Tibial nerve (tissue), 4 donors: ENCODE results near the gene ACADS. TPM values are rescaled to one million over a fixed set of nuclear protein-coding genes. Genes with fewer than 3 reads are reported as not detected.

ENCODE experiments used
- DNase-seq, 2 donors: peaks; one replicate each; pipeline ENCODE4 v3.0.0-alpha.2; 2019; ENCODE audit warnings: low spot score in 2 of 2
- H3K27ac ChIP-seq, 4 donors: fragments of 200-600 bp; sonication (generic) in 3 of 4; one replicate each; pipeline ENCODE4 v1.5.1; 2017 to 2019; ENCODE audit warnings: mild to moderate bottlenecking in 1 of 4
- H3K27me3 ChIP-seq, 2 donors: fragments of 200-600 bp; sonication (generic) in 1 of 2; one replicate each; pipeline versions ENCODE4 v1.5.1 to v1.6.0; 2017 to 2019
- H3K36me3 ChIP-seq, 3 donors: fragments of 200-600 bp; sonication (generic); one replicate each; pipeline ENCODE4 v1.5.1; 2018 to 2019
- H3K4me1 ChIP-seq, 4 donors: fragments of 200-600 bp; sonication (generic) in 3 of 4; one replicate each; pipeline ENCODE4 v1.5.1; 2017 to 2019
- H3K4me3 ChIP-seq, 4 donors: fragments of 200-600 bp; sonication (generic) in 3 of 4; one replicate each; pipeline ENCODE4 v1.5.1; 2017 to 2019; ENCODE audit warnings: mild to moderate bottlenecking in 1 of 4, moderate library complexity in 1 of 4
- H3K9me3 ChIP-seq, 4 donors: fragments of 200-600 bp; sonication (generic) in 3 of 4; one replicate each; pipeline ENCODE4 v1.5.1; 2017 to 2019
- EP300 ChIP-seq, 2 donors: sonication (generic); formaldehyde crosslinking; IDR thresholded peaks; one replicate each; pipeline ENCODE4 v1.6.1; 2017; ENCODE audit warnings: antibody characterized with exemption in 2 of 2, mild to moderate bottlenecking in 1 of 2
- POLR2A ChIP-seq, 2 donors: fragments of 450-650 bp; IDR thresholded peaks; one replicate each; pipeline ENCODE4 v1.6.1; 2017; ENCODE audit warnings: antibody characterized with exemption in 2 of 2, mild to moderate bottlenecking in 2 of 2, moderate library complexity in 2 of 2
- WGBS, 2 donors: methylation state at CpG; one replicate each; pipeline ENCODE4 v1.1.5; 2018; 5-methylcytosine and 5-hydroxymethylcytosine counted together
- total RNA-seq, 4 donors: library from RNA; depleted of rRNA; stranded (reverse); fragments of >200 nt; gene quantifications; one replicate each; pipeline ENCODE4 v1.1.0, GENCODE V29; 2016
- TF ChIP-seq, protein P1 (sequence below), 5 experiments: fragments of 200-600 bp in 3 of 5; fragments of 450-650 bp in 2 of 5; sonication (generic) in 3 of 5; IDR thresholded peaks; one replicate each; pipeline ENCODE4 v1.5.1; 2016 to 2019; ENCODE audit warnings: antibody characterized with exemption in 5 of 5, mild to moderate bottlenecking in 3 of 5, moderate library complexity in 2 of 5

Gene ACADS, protein sequence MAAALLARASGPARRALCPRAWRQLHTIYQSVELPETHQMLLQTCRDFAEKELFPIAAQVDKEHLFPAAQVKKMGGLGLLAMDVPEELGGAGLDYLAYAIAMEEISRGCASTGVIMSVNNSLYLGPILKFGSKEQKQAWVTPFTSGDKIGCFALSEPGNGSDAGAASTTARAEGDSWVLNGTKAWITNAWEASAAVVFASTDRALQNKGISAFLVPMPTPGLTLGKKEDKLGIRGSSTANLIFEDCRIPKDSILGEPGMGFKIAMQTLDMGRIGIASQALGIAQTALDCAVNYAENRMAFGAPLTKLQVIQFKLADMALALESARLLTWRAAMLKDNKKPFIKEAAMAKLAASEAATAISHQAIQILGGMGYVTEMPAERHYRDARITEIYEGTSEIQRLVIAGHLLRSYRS
- 10 to 100 TPM; 24.7 to 53.4 (median 34.3) TPM for total RNA-seq

DNA sequence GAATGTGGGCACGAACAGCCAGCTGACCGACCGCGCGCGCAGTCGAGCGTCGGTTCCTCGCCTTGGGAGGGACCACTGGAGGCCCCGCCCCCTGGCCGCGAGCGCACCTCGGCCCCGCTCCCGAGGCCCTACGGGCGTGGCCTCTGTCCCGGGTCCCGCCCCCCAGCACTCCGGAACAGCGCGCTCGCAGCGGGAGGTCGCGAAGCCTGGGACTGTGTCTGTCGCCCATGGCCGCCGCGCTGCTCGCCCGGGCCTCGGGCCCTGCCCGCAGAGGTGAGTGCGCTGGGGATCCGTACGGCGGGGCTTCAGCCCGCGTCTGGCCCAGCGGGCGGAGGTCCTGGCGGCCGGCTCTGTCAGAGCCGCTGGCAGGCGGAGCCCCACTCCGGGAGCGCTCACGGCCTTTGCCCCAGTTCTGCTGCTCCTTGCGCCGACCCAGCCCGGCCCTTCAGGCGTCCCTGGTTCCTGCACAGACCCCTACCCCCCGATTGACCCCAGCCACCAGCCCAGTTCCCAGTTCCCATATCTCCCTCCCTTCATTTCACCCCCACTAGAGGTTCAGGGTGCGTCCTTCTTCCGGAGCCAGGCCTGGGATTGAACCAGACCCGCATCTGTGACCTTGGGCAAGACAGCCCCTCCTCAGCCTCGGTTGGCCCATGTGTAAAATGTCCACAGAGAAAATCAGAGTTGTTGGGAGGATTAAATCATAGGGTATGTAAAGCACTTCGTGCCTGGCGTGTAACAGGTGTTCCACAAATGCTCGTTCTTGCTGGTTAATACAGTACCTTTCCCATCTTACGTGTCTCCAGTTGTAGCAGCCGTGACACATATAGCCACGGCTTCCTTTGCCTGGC is at the start of gene ACADS:
Gene ACADS, plus strand, starts transcription at position 168 of the 851 bp plus-strand sequence. Its CDS starts 60 bp downstream, at position 228.
- Histone ChIP-seq H3K4me3 (peak within 1 kb of the TSS; percentile 62 to 89 (median 70)), H3K4me1 (peaks cover 0 to 16% (median 8%) of the 10 kb centered on the region in 4 donors), H3K27me3 (no peaks in the 10 kb centered on the region), H3K27ac (peak within 1 kb of the TSS; percentile 82 to 91 (median 83)), H3K9me3 (no peaks in the 10 kb centered on the region), H3K36me3 (peaks cover 0 to 61% (median 7%) of the 10 kb centered on the region in 3 donors)
- whole genome bisulfite sequencing, 2 donors: 9 to 11% methylated on average over 45 to 62 of the region's 66 CpGs
- TF ChIP-seq, protein P1, sequence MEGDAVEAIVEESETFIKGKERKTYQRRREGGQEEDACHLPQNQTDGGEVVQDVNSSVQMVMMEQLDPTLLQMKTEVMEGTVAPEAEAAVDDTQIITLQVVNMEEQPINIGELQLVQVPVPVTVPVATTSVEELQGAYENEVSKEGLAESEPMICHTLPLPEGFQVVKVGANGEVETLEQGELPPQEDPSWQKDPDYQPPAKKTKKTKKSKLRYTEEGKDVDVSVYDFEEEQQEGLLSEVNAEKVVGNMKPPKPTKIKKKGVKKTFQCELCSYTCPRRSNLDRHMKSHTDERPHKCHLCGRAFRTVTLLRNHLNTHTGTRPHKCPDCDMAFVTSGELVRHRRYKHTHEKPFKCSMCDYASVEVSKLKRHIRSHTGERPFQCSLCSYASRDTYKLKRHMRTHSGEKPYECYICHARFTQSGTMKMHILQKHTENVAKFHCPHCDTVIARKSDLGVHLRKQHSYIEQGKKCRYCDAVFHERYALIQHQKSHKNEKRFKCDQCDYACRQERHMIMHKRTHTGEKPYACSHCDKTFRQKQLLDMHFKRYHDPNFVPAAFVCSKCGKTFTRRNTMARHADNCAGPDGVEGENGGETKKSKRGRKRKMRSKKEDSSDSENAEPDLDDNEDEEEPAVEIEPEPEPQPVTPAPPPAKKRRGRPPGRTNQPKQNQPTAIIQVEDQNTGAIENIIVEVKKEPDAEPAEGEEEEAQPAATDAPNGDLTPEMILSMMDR (IDR thresholded peaks at IDR 0.05): peak in 1 of 5 experiments; percentile 14
- TF ChIP-seq EP300 (IDR thresholded peaks at IDR 0.05): peak in 1 of 2 donors; percentile 54
- peak in 1 of 2 donors; percentile 51 for TF ChIP-seq POLR2A (IDR thresholded peaks at IDR 0.05)
- DNase-seq: peak; percentile 76 to 83

DNA sequence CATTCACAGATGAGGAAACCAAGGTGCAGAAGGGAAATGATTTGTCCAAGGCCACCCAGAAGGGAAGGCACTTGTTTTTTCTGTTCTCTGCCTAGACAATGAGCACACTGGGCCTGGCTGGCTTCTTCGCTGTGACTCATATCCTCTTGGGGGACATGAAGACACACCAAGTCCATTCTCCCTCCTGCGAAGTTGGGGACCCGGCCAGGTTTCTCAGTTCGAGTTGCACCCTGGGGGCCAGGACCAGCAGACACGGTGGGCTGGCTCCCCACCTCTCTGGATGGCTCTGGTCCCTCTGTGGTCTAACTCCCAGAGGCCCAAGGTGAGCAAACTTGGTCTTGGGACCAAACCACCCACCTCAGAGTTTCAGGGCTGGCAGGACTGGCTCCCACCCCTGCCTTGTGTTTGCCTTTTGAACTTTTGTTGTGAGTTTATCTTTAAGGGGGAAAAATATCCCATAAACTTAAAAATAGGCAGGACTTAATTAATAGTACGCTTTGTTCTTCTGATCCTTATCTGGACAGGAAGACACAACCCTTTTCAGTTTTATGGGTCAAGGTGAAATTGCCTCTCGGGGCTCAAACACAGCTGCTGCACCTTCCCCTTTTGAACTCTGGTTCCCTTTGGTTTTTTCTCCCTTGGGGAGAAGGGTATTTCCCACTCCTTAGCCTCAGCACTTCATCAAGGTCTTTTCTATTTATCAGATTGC is 47.7 kb upstream of the ACADS start:
- Histone ChIP-seq H3K27me3 (no peaks in the 10 kb centered on the region), H3K9me3 (no peaks in the 10 kb centered on the region), H3K4me3 (no peak overlapping the region), H3K4me1 (peaks cover 0 to 8% (median 2%) of the 10 kb centered on the region in 4 donors), H3K27ac (peak overlapping the region in 1 of 4 donors; percentile 8), H3K36me3 (no peaks in the 10 kb centered on the region)
- WGBS, 2 donors: 47 to 50% methylated on average over 6 to 7 of the region's 7 CpGs
- no peak for TF ChIP-seq EP300 (IDR thresholded peaks at IDR 0.05)
- TF ChIP-seq, protein P1 (IDR thresholded peaks at IDR 0.05): no peak
- no peak for TF ChIP-seq POLR2A (IDR thresholded peaks at IDR 0.05)
- DNase-seq: no peak

DNA sequence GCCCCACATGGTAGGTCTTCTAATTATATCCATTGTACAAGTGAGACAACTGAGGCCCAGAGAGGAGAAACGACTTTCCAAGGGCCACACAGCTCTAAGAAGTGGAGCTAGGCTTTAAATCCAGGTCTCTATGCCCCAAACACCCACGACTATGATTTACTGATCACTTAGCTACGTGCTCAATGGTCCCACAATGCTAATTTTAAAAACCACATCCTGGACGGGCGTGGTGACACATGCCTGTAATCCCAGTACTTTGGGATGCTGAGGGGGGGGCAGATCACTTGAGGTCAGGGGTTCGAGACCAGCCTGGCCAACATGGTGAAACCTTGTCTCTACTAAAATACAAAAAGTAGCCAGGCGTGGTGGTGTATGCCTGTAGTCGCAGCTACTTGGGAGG is 47.1 kb upstream of the ACADS start:
- TF ChIP-seq POLR2A (IDR thresholded peaks at IDR 0.05) (no peak), EP300 (IDR thresholded peaks at IDR 0.05) (no peak)
- TF ChIP-seq, protein P1 (IDR thresholded peaks at IDR 0.05): no peak
- WGBS, 2 donors: 60 to 73% methylated on average over 8 of the region's 8 CpGs
- H3K27me3 ChIP-seq: no peaks in the 10 kb centered on the region
- DNase-seq: no peak
- peaks cover 0 to 8% (median 2%) of the 10 kb centered on the region in 4 donors for H3K4me1 ChIP-seq
- no peaks in the 10 kb centered on the region for H3K36me3 ChIP-seq
- no peak overlapping the region for H3K4me3 ChIP-seq
- H3K9me3 ChIP-seq: no peaks in the 10 kb centered on the region
- no peak overlapping the region for H3K27ac ChIP-seq

- DNase-seq: no peak
- Histone ChIP-seq H3K27ac (no peak overlapping the region), H3K4me3 (no peak overlapping the region), H3K9me3 (no peaks in the 10 kb centered on the region), H3K27me3 (no peaks in the 10 kb centered on the region), H3K4me1 (peaks cover 0 to 13% (median 2%) of the 10 kb centered on the region in 4 donors), H3K36me3 (no peaks in the 10 kb centered on the region)
- 49 to 57% methylated on average over 5 of the region's 5 CpGs for WGBS, 2 donors
- TF ChIP-seq POLR2A (IDR thresholded peaks at IDR 0.05): no peak
- TF ChIP-seq, protein P1 (IDR thresholded peaks at IDR 0.05): no peak
- no peak for TF ChIP-seq EP300 (IDR thresholded peaks at IDR 0.05)
Measured at GRCh38 chr12:120680165-120680738, 45.4 kb upstream of the ACADS start.
